Measurements from ENCODE around the gene SAMD3. TPM values are rescaled to one million over a fixed set of nuclear protein-coding genes. Genes with fewer than 3 reads are reported as not detected.

Gene SAMD3
- total and polyA plus RNA-seq, 11 donors = 0.06 to 4.2 (median 0.68) TPM; not detected in 4

DNA sequence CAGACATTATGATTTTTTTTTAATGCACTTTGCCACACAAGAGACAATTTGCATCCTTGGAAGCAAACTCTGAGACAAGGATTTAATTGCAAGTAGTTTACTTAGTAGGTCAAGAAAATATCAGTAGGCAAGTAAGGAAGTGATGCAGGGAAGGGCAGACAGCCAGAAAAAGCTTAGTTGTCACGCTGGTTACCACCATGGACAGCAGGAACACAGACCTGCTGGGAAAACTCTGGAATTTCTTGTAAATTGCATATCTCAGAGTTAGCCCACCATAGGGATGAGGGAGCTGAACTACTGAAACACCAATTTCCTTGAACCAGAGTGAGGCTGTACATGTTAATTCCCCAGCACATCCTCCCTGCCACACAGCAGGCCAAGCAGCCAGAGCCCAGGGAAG, 111.7 kb downstream of the SAMD3 start:
- intact Hi-C loops (cut with DNase I) = no loop called here
- WGBS, 4 donors = 67 to 95% (median 89%) methylated on average over 1 of the region's 1 CpG
- Histone ChIP-seq H3K4me3 (no peak overlapping the region), H3K27ac (no peak overlapping the region), H3K27me3 (no peaks in the 10 kb centered on the region), H3K4me1 (no peaks in the 10 kb centered on the region), H3K36me3 (no peaks in the 10 kb centered on the region), H3K9me3 (peaks cover 0 to 9% (median 0%) of the 10 kb centered on the region in 12 donors)
- DNase-seq = no peak
- ATAC-seq = no peak
- no peak for TF ChIP-seq POLR2A (IDR thresholded peaks at IDR 0.05)
- TF ChIP-seq, protein P1, sequence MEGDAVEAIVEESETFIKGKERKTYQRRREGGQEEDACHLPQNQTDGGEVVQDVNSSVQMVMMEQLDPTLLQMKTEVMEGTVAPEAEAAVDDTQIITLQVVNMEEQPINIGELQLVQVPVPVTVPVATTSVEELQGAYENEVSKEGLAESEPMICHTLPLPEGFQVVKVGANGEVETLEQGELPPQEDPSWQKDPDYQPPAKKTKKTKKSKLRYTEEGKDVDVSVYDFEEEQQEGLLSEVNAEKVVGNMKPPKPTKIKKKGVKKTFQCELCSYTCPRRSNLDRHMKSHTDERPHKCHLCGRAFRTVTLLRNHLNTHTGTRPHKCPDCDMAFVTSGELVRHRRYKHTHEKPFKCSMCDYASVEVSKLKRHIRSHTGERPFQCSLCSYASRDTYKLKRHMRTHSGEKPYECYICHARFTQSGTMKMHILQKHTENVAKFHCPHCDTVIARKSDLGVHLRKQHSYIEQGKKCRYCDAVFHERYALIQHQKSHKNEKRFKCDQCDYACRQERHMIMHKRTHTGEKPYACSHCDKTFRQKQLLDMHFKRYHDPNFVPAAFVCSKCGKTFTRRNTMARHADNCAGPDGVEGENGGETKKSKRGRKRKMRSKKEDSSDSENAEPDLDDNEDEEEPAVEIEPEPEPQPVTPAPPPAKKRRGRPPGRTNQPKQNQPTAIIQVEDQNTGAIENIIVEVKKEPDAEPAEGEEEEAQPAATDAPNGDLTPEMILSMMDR (IDR thresholded peaks at IDR 0.05) = no peak

DNA sequence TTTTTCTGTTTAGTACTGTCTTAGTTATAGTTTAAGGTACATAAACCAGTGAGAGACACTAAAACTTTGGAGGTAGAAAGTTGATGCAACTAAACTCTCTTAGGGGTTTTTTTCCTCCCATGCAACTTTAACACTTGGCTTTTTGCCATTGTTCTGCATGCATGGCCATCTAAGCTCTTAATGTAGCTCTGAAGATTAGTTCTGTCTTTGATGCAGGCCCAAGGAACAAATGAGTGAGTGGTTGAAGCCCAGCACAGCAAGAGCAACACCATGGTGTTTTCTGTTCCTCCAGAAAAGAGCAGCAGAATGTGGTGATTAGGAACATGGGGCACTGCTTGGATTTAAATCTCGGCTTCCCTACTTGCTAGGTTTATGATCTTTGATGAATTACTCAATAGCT, 115.0 kb downstream of the SAMD3 start:
- 97 to 100% (median 99%) methylated on average over 1 of the region's 1 CpG for WGBS, 4 donors
- TF ChIP-seq, protein P1 (IDR thresholded peaks at IDR 0.05) = no peak
- TF ChIP-seq POLR2A (IDR thresholded peaks at IDR 0.05) = no peak
- no peak overlapping the region for H3K4me3 ChIP-seq

DNA sequence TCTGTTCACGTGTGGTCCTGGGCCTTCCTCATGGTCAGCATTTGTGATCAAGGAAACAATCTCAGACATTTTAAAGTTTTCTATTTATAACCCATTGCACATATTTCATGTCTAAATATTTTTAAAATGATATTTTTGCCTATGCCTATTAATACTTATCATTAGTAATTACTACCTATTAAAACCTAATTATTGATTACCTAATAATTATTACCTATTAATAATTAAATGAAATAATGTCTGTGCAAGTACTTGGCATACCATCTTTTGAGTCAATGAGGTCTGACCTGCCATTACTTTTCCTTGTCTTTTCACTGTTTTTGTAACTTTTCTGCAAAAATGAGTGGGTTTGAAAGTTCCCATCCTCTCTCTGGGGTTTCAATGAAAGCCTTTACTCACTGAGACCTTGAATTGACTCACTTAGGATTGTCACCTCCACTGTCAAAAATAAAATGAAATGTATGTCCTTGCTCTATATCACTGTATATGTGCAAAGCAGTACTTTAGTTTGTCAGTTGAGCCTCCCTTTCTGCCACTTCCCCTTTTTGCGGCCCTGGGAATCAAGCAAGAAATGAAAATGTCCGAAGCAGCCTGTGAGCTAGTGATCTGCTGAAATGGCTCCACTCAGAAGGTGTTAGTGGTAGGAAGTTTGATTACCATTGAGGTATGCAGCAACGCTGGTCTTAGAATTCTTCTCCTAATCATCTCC, 116.6 kb downstream of the SAMD3 start:
- H3K4me3 ChIP-seq = no peak overlapping the region
- ATAC-seq = no peak
- TF ChIP-seq POLR2A (IDR thresholded peaks at IDR 0.05) = no peak
- TF ChIP-seq, protein P1 (IDR thresholded peaks at IDR 0.05) = no peak
- intact Hi-C loops (cut with DNase I) = no loop called here
- DNase-seq = no peak
- peaks cover 0 to 9% (median 0%) of the 10 kb centered on the region in 12 donors for H3K9me3 ChIP-seq
- H3K36me3 ChIP-seq = peaks cover 0 to 10% (median 0%) of the 10 kb centered on the region in 9 donors
- H3K4me1 ChIP-seq = no peaks in the 10 kb centered on the region
- H3K27me3 ChIP-seq = no peaks in the 10 kb centered on the region
- WGBS, 4 donors = 89 to 90% (median 89%) methylated on average over 4 of the region's 4 CpGs
- H3K27ac ChIP-seq = no peak overlapping the region

More for the DNA sequence above, 115.0 kb downstream of the SAMD3 start:
- H3K36me3 ChIP-seq = peaks cover 0 to 10% (median 0%) of the 10 kb centered on the region in 9 donors
- no peaks in the 10 kb centered on the region for H3K4me1 ChIP-seq
- no peak overlapping the region for H3K27ac ChIP-seq
- no peaks in the 10 kb centered on the region for H3K27me3 ChIP-seq
- intact Hi-C loops (cut with DNase I) = no loop called here
- H3K9me3 ChIP-seq = peaks cover 0 to 9% (median 0%) of the 10 kb centered on the region in 12 donors
- ATAC-seq (no peak), DNase-seq (no peak)

DNA sequence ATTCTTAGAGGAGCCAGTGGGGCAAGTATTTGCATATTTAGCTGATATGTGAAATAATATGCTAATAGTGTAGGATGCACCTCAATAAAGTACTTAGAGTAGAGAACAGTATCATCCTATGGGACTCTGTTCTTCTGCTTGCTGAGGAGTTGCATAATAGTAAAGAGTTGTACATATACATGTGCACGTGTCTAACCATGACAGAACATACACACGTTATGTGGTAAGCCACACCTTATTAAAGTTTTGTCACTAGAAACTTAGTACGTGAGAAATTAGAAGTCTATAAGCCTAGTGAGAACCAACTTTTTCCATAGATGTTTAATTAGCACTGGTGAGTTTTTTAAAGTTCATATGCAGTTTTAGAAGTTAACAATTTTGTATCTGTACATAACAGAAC, 123.6 kb downstream of the SAMD3 start:
- intact Hi-C loops (cut with DNase I) = no loop called here
- Histone ChIP-seq H3K27ac (no peak overlapping the region), H3K9me3 (no peaks in the 10 kb centered on the region), H3K27me3 (no peaks in the 10 kb centered on the region), H3K4me1 (no peaks in the 10 kb centered on the region), H3K36me3 (peaks cover 0 to 21% (median 6%) of the 10 kb centered on the region in 9 donors), H3K4me3 (no peak overlapping the region)
- 96 to 97% (median 97%) methylated on average over 3 of the region's 3 CpGs for WGBS, 4 donors
- TF ChIP-seq, protein P1 (IDR thresholded peaks at IDR 0.05) = no peak
- no peak for TF ChIP-seq POLR2A (IDR thresholded peaks at IDR 0.05)
- ATAC-seq = no peak
- DNase-seq = no peak

Measured in heart left ventricle (tissue), 16 donors.